SKM-1 (cell line): ENCODE measurements around the gene SRCIN1.
A peak's percentile ranks its signal among the peaks of the same experiment; 100 is the strongest.

Experiments used
- DNase-seq: peaks from one replicate; lab custom pipeline; 2025; ENCODE audit not compliant: unreplicated experiment; lab: John Stamatoyannopoulos, UW

The SRCIN1 gene

DNA sequence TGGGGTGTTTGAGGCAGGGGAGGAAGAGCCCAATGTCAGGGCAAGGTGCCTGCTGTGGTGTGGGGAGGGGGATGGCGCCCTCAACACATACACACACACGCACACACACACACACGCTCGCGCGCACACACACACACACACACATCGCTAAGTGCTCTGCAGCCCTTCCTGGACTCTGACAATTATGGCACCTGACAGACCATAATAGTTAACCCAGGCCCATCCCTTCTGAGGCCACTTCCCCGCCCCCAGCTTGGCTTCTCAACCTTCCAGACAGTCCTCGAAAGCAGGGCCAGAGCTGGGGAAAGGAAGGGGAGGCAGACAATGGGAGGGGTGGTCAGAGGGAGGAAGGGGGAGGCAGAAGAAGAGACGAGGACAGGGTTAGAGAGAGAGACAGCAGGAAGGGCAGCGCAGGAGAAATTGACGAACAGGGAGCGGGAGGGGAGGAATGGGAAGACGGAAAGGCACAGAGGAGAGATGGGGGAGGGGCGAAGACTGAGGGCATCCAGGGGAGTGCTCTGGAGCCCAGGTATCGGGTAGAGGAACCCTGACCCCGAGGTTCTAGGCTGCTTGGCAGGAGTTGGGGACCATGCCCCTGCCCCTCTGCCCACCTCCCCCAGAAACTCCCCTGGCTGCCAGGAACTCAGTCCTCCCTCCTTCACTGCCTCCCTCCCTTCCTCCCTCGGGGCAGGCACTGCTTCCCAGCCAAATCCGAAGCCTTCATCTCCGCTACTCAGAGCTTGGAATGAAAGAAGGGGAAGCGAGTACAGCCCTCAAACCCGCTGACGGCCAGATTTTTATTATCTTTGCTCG is 4.0 kb downstream of the SRCIN1 start:
- DNase-seq: no peak

DNA sequence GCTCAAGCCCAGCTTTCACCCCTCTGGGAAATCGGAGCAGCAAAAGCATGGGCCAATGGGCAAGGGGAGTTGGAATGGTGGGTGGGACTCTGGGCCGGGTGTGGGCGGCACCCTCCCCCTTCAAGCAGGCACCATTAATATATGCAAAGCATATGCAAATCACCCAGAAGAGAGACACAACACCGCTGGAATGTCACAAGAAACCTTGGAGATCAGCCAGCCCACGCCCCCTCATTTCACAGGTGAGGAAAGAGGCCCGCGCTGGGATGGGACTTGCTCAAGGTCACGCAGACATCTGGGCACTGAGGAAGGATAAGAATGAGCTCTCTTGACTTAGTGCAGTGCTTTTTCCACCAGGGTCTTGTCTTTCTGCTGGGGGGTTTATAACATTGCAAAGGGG is 4.8 kb downstream of the SRCIN1 start:
- no peak for DNase-seq

DNA sequence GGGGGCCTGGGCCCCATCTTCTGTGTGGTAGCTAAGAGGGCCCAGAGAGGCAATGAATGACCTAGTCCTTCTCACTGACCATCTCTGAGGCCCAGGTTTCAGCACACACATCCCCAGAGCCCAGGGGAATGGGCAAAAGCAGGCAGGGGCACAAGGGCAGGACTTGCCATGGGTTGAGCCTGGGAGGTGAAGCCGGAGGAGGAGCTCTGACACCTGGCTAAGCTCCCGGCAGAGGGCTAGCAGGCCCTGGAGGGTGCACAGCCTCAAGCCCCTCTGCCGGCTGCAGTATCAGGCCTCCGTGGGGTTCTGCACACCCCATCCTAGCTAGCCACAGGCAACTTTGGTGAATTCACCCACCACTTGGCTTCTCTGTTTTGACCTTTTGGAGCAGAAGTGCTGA is 5.3 kb downstream of the SRCIN1 start:
- no peak for DNase-seq

DNA sequence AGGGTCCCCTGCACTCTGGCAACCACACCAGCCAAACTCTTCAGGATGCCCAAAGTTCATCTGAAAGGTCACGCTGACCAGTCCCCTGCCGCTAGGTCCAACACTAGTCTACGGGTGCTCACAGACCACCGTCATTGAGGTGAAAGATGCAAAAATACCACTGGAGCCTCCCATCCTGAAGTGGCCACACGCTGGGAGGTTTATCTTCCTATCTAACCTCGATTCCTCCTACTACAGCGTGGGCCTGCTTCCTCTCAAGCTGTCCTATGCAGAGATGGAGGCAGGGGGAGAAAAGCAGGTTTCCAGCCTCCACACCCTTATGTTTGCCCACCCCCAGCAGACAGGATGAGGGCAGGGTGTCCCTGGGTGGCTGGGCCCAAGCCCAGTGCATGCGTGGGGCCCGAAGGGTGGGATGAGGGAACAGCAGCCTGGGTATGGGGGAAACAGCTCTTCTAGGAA is 6.3 kb downstream of the SRCIN1 start:
- no peak for DNase-seq

DNA sequence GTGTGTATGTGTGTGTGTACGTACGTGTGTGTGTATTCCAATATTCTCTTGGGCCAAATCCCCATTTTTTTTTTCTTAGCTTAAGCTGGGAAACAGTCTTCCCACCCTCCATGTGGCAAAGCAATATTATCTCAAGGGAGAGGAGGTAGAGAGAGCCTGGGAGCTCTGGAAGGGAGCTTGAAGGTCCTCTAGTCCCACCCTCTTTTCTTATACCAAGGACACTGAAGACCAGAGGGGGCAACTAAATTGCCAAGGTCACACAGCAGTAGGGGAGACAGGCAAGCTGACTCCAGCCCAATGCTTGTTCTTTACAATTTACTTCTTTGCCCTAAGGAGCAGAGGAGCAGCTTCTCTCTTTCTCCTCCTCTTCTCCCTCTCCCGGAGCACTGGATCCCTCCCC is 6.8 kb downstream of the SRCIN1 start:
- no peak for DNase-seq

DNA sequence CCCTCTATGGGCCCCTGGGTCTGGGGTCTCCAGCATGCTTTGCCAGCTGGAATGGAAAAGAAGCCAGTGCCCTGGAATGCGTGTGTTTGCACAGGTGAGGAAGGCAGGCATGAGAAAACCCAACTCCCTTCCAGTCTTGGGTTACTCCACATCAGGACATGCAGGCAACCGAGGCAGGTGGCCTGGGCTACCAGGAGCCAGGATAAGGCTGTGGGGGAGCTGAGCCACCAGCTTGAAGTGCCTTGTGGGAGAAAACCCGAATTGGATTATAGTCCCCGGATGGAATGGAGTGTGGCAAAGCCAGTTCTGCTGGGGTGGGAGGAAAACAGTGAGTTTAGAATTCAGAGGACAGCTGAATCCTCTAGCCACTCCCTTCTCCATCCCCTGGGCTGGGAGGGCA is 7.2 kb downstream of the SRCIN1 start:
- no peak for DNase-seq

DNA sequence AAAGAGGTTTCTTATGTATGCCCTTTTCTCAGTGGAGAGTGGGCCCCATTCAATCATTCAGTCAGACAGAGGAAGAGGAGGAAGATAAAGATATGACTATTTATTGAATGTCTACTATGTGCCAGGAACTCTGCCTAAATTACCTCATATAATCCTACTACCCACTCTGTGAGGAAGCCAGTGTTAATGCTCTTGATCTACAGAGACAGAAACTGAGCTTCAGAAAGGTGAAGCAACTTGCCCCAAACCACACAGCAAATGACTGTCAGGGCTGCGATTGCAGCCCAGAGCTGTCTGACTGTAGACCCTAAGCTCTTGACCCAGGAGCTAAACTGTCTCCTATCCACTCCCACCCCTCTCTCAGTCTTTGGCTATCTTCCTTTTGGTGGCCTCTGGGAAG is 8.4 kb downstream of the SRCIN1 start:
- no peak for DNase-seq

DNA sequence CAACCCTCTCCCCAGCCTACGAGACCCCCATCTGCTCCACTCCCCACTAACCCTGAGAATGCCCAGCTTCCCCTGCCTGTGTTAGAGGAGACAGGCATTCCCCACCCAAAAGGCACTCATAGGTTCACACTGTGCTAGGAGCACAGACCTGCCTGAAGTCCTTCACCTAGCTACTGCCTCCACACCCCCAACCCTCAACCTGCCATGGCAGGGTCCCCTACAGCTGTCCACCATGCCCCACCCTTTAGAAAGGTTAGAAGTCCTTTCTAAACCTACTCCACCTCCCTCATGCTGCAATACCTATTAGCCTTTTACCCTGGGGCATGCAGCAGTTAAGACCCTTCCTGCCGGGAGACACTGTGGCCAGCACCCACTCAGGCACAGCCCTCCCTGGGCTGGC is 9.1 kb downstream of the SRCIN1 start:
- DNase-seq: no peak

DNA sequence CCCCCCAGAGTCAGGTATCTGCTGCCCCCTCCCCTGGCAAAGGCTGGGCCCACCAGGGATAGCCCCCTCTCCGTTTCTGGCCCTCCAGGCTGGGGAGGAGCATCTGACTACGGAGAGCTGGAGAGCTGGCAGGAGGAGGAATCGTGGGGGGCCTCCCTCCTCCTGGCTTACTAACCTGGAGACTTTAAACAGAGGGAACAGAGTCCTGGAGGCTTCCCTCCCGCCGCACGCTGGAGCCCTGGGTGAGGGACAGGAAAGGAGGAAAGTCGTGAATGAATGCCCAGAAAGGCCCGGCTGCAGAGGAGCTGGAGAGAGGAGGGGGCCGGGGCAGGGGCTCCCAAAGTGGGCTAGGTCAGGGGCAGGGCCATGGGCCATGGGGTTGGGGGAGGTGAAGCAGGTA is 9.9 kb downstream of the SRCIN1 start:
- no peak for DNase-seq

DNA sequence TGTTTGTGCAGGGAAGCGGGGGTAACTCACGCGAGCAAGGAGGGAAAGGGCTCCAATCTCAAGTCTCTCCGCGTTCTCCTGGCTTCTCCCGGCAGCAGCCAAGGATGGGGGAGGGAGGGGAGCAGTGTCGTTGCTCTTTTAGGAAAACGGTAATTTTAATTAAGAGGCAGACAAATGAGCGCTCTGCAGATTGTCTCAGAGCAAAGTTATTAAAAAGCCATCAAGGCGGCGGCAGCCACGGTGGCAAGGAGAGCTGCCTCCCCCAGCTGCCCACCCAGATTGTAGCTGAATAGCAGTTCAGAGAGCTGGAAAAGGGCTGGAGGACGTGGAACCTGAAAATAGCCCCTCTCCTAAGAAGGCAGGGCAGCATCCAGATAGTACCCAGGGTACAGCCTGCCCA is 11.6 kb downstream of the SRCIN1 start:
- DNase-seq: no peak

DNA sequence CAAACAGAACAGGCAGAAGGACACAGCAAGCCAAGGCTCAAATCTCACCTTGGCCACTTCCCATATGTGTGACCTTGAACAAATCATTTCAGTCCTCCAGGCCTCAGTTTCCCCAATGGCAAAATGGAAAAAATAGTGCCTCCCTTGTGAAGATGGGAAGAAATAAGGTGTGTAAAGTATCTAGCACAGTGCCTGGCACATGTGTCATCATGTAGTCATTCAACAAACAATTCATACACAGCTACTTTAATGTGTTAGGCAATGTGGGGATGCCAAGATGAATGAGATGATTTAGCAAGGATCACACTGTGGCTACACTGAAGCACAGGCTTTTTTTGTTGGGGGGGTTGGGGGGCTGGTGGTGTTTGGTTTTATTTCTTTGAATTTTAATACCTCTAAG is 13.3 kb downstream of the SRCIN1 start:
- DNase-seq: no peak

DNA sequence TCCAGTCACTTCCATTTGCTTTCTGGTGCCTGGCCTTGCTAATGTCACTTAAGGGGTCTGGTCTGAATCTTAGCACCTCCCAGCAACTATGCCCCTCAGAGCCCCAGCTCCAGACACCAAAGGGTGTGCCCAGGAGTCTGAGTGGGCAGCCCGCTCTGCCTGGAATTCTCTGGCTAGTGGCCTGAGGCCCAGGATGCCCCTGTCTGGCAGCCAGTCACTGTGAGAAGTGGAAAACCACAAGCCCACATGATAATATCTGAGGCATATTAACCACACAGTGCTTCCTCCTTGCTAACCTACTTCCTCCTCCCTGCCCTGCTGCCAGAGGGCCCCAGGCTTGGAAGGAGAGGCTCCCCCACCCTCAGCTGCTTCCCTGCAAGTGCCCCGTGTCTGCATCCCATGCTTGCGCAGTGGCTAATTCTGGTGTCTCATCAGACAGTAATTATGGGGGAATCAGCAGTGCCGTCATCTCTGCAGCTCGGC is 14.0 kb downstream of the SRCIN1 start:
- peak; percentile 94 for DNase-seq

DNA sequence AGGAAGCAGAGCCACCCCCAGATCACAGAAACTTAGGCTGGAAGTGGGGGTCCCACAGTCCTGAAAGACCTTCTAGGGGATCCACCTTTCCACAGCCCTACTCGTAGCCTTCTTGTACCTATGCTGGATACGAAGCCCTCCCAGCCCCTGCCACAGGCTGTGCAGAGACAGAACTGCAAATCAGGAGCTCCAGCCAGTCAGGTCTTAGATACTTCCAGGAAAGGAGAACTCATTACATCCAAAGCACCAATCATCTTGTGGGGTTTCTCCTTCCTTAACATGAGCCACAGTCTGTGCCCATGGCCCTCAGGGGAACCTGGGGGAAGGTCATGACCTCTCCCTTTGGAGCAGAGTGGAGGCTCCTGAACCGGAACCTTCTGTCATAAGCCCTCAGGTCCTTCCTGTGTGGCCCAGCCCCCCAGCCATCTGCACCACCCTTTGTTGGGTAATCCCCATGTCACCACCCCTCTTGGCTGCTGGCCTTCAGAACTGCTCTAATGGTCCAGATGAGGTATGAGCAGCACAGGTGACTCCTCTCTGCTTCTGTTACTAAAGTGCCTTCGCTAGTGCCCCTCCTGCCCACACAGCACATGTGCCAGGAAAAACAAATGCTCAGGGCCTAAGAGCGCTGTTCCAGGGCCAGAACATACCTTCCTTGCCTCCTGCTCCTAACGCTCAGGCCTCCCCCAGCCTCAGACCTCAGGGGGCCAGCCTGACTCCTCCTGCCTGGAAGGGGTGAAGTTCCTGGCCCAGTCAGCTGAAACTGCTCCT is 14.6 kb downstream of the SRCIN1 start:
- peak; percentile 76 for DNase-seq

DNA sequence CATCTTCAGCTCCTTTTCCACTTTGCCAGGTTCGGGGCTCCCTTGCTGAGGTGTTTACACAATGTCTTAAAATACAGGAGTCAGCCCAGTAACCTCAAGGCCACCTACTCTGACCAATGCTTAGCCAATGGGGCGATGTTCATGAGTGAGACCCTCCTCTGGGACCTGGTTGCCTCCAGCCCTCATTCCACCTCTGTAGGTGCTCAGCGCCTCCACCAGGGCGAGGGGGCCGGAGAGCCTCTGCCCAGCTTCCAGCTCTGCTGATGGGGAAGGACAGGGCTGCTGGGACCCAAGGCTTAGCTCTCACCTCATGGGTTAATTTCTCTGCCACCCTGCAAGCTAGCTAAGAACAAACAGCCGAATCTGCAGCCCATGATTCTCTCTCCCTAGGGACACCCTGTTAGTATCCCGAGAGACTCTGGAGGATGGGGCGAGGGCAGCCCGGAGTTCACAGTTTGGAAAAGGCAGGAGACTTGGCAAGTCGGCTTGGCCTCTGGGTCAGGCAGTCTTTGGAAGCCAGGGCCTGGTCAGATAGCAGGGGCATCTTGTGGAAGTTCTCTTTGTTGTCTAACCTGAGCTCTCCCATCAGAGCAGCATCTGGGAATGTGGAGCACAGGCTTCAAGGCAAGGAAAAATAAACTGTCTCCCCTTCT is 16.2 kb downstream of the SRCIN1 start:
- DNase-seq: no peak

DNA sequence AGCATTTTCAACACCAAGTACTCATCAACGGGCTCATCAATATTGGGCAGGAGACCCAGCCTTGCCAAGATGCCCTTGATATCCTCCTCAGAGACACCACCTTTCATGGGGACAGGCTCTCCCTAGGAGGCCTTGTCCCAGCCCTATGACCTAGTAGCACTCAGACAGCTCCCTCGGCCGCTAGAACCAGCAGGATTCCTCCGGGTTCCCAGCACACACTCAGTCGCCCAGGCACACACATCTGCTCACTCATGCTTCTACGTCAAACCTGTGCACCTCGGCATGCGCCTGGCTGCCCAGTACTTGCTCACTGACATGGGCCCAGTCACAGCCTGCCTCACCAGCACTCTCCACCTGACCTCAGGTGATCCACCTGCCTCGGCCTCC is 17.0 kb downstream of the SRCIN1 start:
- DNase-seq: no peak

DNA sequence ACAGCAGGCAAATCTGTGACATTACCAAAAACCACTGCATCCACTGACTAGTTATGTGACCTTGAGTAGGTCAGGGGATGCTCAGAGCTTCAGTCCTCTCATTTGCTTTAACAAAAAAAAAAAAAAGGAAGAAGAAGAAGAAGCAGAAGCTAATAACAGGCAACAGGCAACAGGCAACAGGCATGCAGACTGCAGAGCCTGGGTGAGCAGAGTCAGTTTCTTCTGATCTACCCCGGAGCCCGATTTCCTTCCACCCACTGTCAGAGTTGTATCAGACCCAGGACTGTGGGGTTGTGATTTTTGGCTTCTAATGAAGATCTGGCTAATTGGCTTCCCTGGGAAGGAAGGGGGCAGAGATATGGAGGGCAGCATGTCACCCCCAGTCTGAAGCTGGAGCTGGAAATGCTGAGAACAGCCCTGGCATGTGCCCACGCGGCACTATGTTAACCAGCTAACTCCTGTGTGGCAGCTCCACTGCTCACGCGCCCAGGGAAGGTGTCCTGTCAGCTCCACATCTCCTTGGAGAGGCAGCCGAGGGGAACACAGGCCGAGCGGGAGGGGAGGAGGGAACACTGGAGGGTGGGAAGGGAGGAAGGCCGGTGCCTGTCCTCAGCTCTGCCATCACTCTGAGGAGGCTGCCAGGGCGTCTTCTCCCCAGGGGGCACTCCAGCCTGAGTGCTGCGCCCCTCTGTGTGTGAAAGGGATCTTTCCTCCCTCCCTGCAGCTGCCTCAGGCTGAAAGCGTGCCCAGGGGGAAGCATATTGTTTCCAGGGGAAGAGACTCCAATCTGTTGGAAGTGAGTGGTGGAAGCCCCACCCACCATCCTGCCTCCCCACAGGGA is 17.6 kb downstream of the SRCIN1 start:
- DNase-seq: no peak

DNA sequence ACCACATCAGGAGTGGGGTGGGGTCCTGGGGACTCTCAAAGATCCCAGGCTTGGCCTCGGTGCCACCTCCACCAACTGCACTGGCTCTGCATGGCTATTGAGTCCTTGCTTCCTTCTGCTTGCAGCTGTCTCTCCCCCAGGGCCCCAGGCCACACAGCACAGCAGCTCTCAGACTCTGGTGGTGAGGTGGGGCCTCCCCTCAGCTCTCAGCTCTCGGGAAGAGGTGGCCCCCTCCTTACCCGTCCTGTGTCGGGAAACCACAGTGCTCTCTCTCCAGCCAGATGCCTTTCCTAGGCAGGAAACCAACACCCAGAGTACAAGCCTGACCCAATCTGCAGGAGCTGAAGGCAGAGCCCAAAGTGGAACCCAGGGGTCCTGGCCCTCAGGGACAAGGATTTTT is 18.5 kb downstream of the SRCIN1 start:
- DNase-seq: no peak

DNA sequence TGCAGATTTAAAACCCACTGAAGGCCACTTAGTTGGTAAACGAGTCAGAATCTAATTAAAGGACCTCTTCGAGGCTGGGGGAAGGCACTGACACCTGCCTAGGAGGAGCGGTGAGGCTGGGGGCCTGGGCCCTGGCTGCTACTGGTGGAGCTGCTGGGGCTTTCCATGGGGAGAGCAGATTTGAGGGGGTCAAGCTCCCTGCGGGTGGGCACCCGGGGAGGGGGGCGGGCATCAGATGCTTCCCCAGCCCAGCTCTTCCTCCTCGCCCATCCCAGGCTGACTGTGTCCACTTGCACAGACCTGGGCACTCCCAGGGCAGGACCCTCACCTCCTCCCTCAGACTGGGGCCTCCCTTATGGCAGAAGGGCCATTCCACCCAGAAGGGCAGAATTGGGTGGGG is 19.0 kb downstream of the SRCIN1 start:
- no peak for DNase-seq

DNA sequence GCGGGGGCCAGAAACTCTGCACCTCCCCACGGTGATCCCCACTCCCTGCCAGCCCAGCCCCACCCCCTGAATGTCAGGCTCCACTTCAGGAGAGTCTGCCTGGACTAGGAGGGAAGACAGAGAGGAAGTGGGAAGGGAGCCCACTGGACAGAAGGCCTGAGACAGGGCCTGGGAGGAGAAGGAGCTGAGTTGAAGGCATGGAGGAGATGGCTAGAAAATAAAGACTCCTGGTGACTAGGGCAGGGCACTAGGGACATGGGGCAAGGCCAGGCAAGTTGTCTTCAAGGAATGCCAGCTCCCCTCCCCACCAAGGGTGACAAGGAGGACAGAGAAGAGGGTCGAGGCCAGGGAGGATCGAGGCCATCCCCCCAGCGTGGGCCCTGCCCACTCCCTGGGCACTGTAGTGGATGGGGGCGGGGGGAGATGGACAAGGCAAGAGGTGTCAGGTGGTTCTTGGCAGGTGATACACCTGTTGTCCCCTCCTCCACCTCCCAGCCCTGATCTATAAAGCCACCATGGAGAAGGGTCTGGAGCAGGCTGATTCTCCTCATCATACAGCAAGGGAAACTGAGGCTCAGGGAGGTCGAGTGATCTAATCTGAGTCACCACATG is 19.7 kb downstream of the SRCIN1 start:
- no peak for DNase-seq

DNA sequence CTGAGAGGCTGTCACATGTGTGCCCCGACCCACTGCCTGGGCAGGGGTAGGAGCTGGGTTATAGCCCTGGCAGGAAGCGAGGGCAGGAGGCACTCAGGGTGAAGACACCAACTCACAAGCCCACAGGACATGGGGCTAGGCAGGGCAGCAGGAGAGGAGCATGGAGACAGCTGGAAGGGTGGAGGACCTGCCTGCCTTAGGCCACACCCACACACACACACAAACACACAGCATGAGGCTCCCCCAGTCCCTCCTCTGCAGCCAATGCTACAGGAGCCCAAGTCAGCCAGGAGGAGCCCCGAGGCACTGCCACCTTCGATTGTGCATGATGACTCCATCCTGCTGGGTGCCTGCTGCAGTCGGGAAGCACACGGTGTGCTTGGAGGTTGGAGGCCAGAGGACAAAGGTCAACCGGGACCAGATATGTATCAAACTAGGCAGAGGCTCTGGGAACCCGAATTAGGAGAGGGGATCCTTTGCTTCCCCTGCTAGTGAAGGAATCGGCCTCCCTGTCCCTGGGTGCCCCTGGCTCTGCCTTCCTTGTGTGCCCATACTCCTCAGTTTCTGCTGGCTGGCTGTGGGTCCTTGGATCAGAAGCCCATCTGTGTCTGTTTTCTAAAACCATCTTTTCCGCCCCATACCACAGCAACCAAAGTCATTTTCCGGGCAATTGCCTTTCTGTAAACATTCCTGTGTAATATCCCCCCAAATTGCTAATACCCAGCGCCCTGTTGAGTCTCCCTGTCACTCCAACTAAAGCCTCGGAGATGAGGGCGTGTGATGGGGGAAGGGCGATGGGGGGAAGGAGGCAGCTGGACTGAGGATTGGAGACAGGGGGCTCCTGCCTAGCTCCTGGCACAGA is 20.5 kb downstream of the SRCIN1 start:
- DNase-seq: no peak
